ENCODE results near the gene FMN2.

- TF ChIP-seq, protein P1, sequence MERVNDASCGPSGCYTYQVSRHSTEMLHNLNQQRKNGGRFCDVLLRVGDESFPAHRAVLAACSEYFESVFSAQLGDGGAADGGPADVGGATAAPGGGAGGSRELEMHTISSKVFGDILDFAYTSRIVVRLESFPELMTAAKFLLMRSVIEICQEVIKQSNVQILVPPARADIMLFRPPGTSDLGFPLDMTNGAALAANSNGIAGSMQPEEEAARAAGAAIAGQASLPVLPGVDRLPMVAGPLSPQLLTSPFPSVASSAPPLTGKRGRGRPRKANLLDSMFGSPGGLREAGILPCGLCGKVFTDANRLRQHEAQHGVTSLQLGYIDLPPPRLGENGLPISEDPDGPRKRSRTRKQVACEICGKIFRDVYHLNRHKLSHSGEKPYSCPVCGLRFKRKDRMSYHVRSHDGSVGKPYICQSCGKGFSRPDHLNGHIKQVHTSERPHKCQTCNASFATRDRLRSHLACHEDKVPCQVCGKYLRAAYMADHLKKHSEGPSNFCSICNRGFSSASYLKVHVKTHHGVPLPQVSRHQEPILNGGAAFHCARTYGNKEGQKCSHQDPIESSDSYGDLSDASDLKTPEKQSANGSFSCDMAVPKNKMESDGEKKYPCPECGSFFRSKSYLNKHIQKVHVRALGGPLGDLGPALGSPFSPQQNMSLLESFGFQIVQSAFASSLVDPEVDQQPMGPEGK (CRISPR knock-in tag; IDR thresholded peaks at IDR 0.05; ENCODE audit: borderline replicate concordance), result no peak
- no peak for TF ChIP-seq ARNTL (CRISPR knock-in tag; IDR thresholded peaks at IDR 0.05; ENCODE audit: borderline replicate concordance, low read depth)
- no peak for TF ChIP-seq TOX (CRISPR knock-in tag; IDR thresholded peaks at IDR 0.05; ENCODE audit: borderline replicate concordance)
- no peak for TF ChIP-seq RARB (CRISPR knock-in tag; IDR thresholded peaks at IDR 0.05)
- TF ChIP-seq ZFP3 (CRISPR knock-in tag; IDR thresholded peaks at IDR 0.05), result no peak
- no peak for TF ChIP-seq TCF4 (CRISPR knock-in tag; IDR thresholded peaks at IDR 0.05; ENCODE audit: borderline replicate concordance)
- no peak for TF ChIP-seq ZC3H10 (CRISPR knock-in tag; IDR thresholded peaks at IDR 0.05)
- no peak for TF ChIP-seq ZFP30 (CRISPR knock-in tag; IDR thresholded peaks at IDR 0.05)
- TF ChIP-seq POU6F1 (CRISPR knock-in tag; IDR thresholded peaks at IDR 0.05; ENCODE audit: borderline replicate concordance, low read depth), result no peak
- TF ChIP-seq CREB5 (CRISPR knock-in tag; IDR thresholded peaks at IDR 0.05; ENCODE audit: low read depth), result no peak
- no peak for TF ChIP-seq GLIS3 (CRISPR knock-in tag; IDR thresholded peaks at IDR 0.05)
- no peak for TF ChIP-seq CSDC2 (CRISPR knock-in tag; IDR thresholded peaks at IDR 0.05)
Observed at GRCh38 chr1:240054109-240054701, 37.5 kb upstream of the FMN2 start.
